GM23338 (cell line): Measurements from ENCODE around the gene DOCK7. TPM values are rescaled to one million over a fixed set of nuclear protein-coding genes. Genes with fewer than 3 reads are reported as not detected.

Experiments used
- ATAC-seq: fragments of 200-7000 bp; cut with Tn5 transposase; 3 replicates; pipeline ENCODE4 v1.9.1; 2020
- DNase-seq: peaks from one replicate; pipeline ENCODE4 v3.0.0-alpha.2; 2015; ENCODE audit warnings: low spot score
- H2AFZ ChIP-seq: fragments of 200-600 bp; sonication (generic); 2 replicates; pipeline ENCODE4 v1.8.0; 2016; ENCODE audit warnings: antibody characterized with exemption, mild to moderate bottlenecking, moderate library complexity
- H3F3A ChIP-seq: fragments of 200-600 bp; sonication (generic); replicated peaks from 2 replicates; pipeline ENCODE4 v1.8.0; 2017; ENCODE audit warnings: antibody characterized with exemption, mixed run types, low read depth
- H3K27ac ChIP-seq: fragments of 200-600 bp; sonication (generic); 2 replicates; pipeline ENCODE4 v1.6.1; 2016; ENCODE audit warnings: low read depth
- H3K27me3 ChIP-seq: fragments of 200-600 bp; sonication (generic); 2 replicates; pipeline ENCODE4 v1.8.0; 2016; ENCODE audit warnings: mild to moderate bottlenecking, mixed run types, moderate library complexity; ENCODE audit not compliant: insufficient read depth
- H3K36me3 ChIP-seq: fragments of 200-600 bp; sonication (generic); 2 replicates; pipeline ENCODE4 v1.8.0; 2016; ENCODE audit warnings: mild to moderate bottlenecking; ENCODE audit not compliant: insufficient read depth
- H3K4me1 ChIP-seq: fragments of 200-600 bp; sonication (generic); 2 replicates; pipeline ENCODE4 v1.8.0; 2016; ENCODE audit warnings: mild to moderate bottlenecking, moderate library complexity; ENCODE audit not compliant: insufficient read depth
- H3K4me2 ChIP-seq: fragments of 200-600 bp; sonication (generic); 2 replicates; pipeline ENCODE4 v1.7.1; 2017; ENCODE audit warnings: mixed run types
- H3K4me3 ChIP-seq: fragments of 200-600 bp; sonication (generic); 2 replicates; pipeline ENCODE4 v1.6.1; 2016; ENCODE audit warnings: mixed run types
- H3K79me2 ChIP-seq: fragments of 200-600 bp; sonication (generic); replicated peaks from 2 replicates; pipeline ENCODE4 v1.8.0; 2017; ENCODE audit warnings: mild to moderate bottlenecking; ENCODE audit not compliant: insufficient read depth
- H3K9me2 ChIP-seq: fragments of 200-600 bp; sonication (generic); 2 replicates; pipeline ENCODE4 v1.8.0; 2017; ENCODE audit not compliant: insufficient read depth
- H4K20me1 ChIP-seq: fragments of 200-600 bp; sonication (generic); replicated peaks from 2 replicates; pipeline ENCODE4 v1.8.0; 2017; ENCODE audit warnings: mild to moderate bottlenecking; ENCODE audit not compliant: insufficient read depth
- H3K27ac Mint-ChIP-seq: 2 replicates; pipeline ENCODE4 v1.8.0; 2020; ENCODE audit warnings: inconsistent platforms, mild to moderate bottlenecking, moderate library complexity, mixed read lengths
- H3K27me3 Mint-ChIP-seq: 3 replicates; pipeline ENCODE4 v1.8.0; 2022; ENCODE audit warnings: low read depth, mild to moderate bottlenecking, moderate library complexity, mixed read lengths, inconsistent platforms; ENCODE audit not compliant: insufficient read depth, poor library complexity
- H3K36me3 Mint-ChIP-seq: 3 replicates; pipeline ENCODE4 v1.8.0; 2021; ENCODE audit warnings: low read depth, mild to moderate bottlenecking, inconsistent platforms, moderate library complexity, mixed read lengths
- H3K4me1 Mint-ChIP-seq: 3 replicates; pipeline ENCODE4 v1.8.0; 2020; ENCODE audit warnings: mild to moderate bottlenecking, inconsistent platforms, mixed read lengths
- H3K4me3 Mint-ChIP-seq: 3 replicates; pipeline ENCODE4 v1.8.0; 2021; ENCODE audit warnings: moderate library complexity, mild to moderate bottlenecking, inconsistent platforms, mixed read lengths
- H3K9me3 Mint-ChIP-seq: 3 replicates; pipeline ENCODE4 v1.8.0; 2020; ENCODE audit warnings: moderate library complexity, mild to moderate bottlenecking, inconsistent platforms, mixed read lengths
- CREB1 ChIP-seq: fragments of 250-450 bp; sonication (Bioruptor Pico); IDR thresholded peaks from 2 replicates; pipeline ENCODE4 v1.5.0; 2020; ENCODE audit warnings: low read depth, mild to moderate bottlenecking, moderate library complexity
- CTCF ChIP-seq, 2 experiments: fragments of 200-600 bp in 1 of 2; sonication (generic) in 1 of 2; conservative IDR thresholded peaks; 2 replicates each; pipeline versions ENCODE4 v1.5.1 to v1.6.1; 2016 to 2017; ENCODE audit warnings: antibody characterized with exemption in 2 of 2, low read depth in 2 of 2, mild to moderate bottlenecking in 2 of 2, moderate library complexity in 1 of 2
- ETS1 ChIP-seq: IDR thresholded peaks from 2 replicates; pipeline ENCODE4 v1.6.1; 2016; ENCODE audit warnings: antibody characterized with exemption
- EZH2 ChIP-seq: fragments of 200-600 bp; sonication (generic); IDR thresholded peaks from one replicate; pipeline ENCODE4 v1.8.0; 2017; ENCODE audit warnings: antibody characterized with exemption, mild to moderate bottlenecking, low read depth; ENCODE audit not compliant: unreplicated experiment
- EZH2phosphoT487 ChIP-seq: fragments of 200-600 bp; sonication (generic); IDR thresholded peaks from one replicate; pipeline ENCODE4 v1.8.1; 2018; ENCODE audit warnings: antibody characterized with exemption; ENCODE audit not compliant: unreplicated experiment
- JUNB ChIP-seq: IDR thresholded peaks from one replicate; pipeline ENCODE4 v1.6.1; 2016; ENCODE audit warnings: antibody characterized with exemption; ENCODE audit not compliant: unreplicated experiment
- NANOG ChIP-seq: IDR thresholded peaks from 2 replicates; pipeline ENCODE4 v1.6.1; 2016; ENCODE audit warnings: antibody characterized with exemption, borderline replicate concordance
- POLR2AphosphoS5 ChIP-seq: IDR thresholded peaks from 2 replicates; pipeline ENCODE4 v1.6.1; 2016; ENCODE audit warnings: antibody characterized with exemption, low read depth
- REST ChIP-seq: IDR thresholded peaks from one replicate; pipeline ENCODE4 v1.6.1; 2018; ENCODE audit warnings: antibody characterized with exemption; ENCODE audit not compliant: unreplicated experiment
- STAT1 ChIP-seq: IDR thresholded peaks from one replicate; pipeline ENCODE4 v1.6.1; 2016; ENCODE audit warnings: antibody characterized with exemption; ENCODE audit not compliant: unreplicated experiment
- ZNF114 ChIP-seq: fragments of 250-450 bp; sonication (Bioruptor Pico); IDR thresholded peaks from 2 replicates; pipeline ENCODE4 v1.5.0; 2020; ENCODE audit warnings: mild to moderate bottlenecking, moderate library complexity
- ZNF331 ChIP-seq: fragments of 250-450 bp; sonication (Bioruptor Pico); IDR thresholded peaks from 2 replicates; pipeline ENCODE4 v1.5.0; 2020; ENCODE audit warnings: low read depth, mild to moderate bottlenecking, moderate library complexity
- ZNF462 ChIP-seq: fragments of 250-450 bp; sonication (Bioruptor Pico); IDR thresholded peaks from 2 replicates; pipeline ENCODE4 v1.5.0; 2020; ENCODE audit warnings: mild to moderate bottlenecking, moderate library complexity
- polyA plus RNA-seq: library from polyadenylated mRNA; unstranded; fragments of >200 nt; fragmentation: Nextera tagmentation; extraction: Ambion mirVana; gene quantifications from 2 replicates; pipeline ENCODE4 v1.2.1, GENCODE V29; 2016
- total RNA-seq: library from RNA; depleted of rRNA; stranded (reverse); fragments of >200 nt; shearing (Covaris generic); gene quantifications from 2 replicates; pipeline ENCODE4 v1.2.3, GENCODE V29; 2014

The DOCK7 gene
- total and polyA plus RNA-seq, 2 experiments from 2014 or later = 20.5 to 37.3 TPM

GRCh38 chr1:62720946-62721554 is 32.9 kb upstream of the DOCK7 start:
- Mint-ChIP-seq H3K4me3 (no peak overlapping the region), H3K27me3 (no peaks in the 10 kb centered on the region), H3K9me3 (no peaks in the 10 kb centered on the region), H3K27ac (peak overlapping the region; percentile 25; the same call in 1 of the 2 replicates), H3K36me3 (no peaks in the 10 kb centered on the region), H3K4me1 (peaks cover 20% of the 10 kb centered on the region)
- no peak for ATAC-seq
- Histone ChIP-seq H3F3A (no peaks in the 10 kb centered on the region), H3K4me3 (no peak overlapping the region), H3K27ac (no peak overlapping the region), H3K4me1 (peaks cover 9% of the 10 kb centered on the region), H3K9me2 (no peaks in the 10 kb centered on the region; the same call in 1 of the 2 replicates), H3K4me2 (no peak overlapping the region), H2AFZ (peak overlapping the region; percentile 6; the same call in 1 of the 2 replicates), H4K20me1 (no peaks in the 10 kb centered on the region; the same call in 1 of the 2 replicates), H3K36me3 (no peaks in the 10 kb centered on the region), H3K27me3 (no peaks in the 10 kb centered on the region), H3K79me2 (no peaks in the 10 kb centered on the region)
- DNase-seq = no peak
- TF ChIP-seq EZH2phosphoT487 (no peak), POLR2AphosphoS5 (no peak), ZNF114 (no peak), JUNB (no peak), REST (no peak), CTCF (conservative IDR thresholded peaks at IDR 0.05; ENCODE audit: low read depth in 2 of 2) (no peak), ZNF462 (CRISPR knock-in tag) (no peak), EZH2 (no peak), NANOG (no peak), ZNF331 (CRISPR knock-in tag) (no peak), ETS1 (no peak), CREB1 (no peak), STAT1 (no peak)
